Progenitor cell of endocrine pancreas (in vitro differentiated cells): Measurements from ENCODE around the gene PPAT. TPM values are rescaled to one million over a fixed set of nuclear protein-coding genes. Genes with fewer than 3 reads are reported as not detected.

Experiments used
- DNase-seq: peaks from one replicate; pipeline ENCODE4 v3.0.0; 2021; ENCODE audit warnings: low spot score; ENCODE audit not compliant: unreplicated experiment
- H3K27ac Mint-ChIP-seq: 2 replicates; pipeline ENCODE4 v1.8.0; 2021; ENCODE audit warnings: mild to moderate bottlenecking, moderate library complexity, mixed read lengths
- H3K27me3 Mint-ChIP-seq: 2 replicates; pipeline ENCODE4 v1.8.0; 2021; ENCODE audit warnings: mixed read lengths
- H3K36me3 Mint-ChIP-seq: 2 replicates; pipeline ENCODE4 v1.8.0; 2022; ENCODE audit warnings: mixed read lengths; ENCODE audit not compliant: insufficient read depth
- H3K4me1 Mint-ChIP-seq: 2 replicates; pipeline ENCODE4 v1.8.0; 2021; ENCODE audit warnings: low read depth, mixed read lengths
- H3K4me3 Mint-ChIP-seq: 2 replicates; pipeline ENCODE4 v1.8.0; 2021; ENCODE audit warnings: low read depth, mild to moderate bottlenecking, moderate library complexity, mixed read lengths
- H3K9me3 Mint-ChIP-seq: 2 replicates; pipeline ENCODE4 v1.8.0; 2021; ENCODE audit warnings: low read depth, mixed read lengths
- CTCF ChIP-seq: fragments of 200-600 bp; sonication (generic); IDR thresholded peaks from one replicate; pipeline ENCODE4 v1.5.0; 2021; ENCODE audit warnings: antibody characterized with exemption, mild to moderate bottlenecking; ENCODE audit not compliant: unreplicated experiment
- total RNA-seq: library from RNA; stranded (reverse); gene quantifications from 2 replicates; pipeline ENCODE4 v1.2.1, GENCODE V29; 2021

The PPAT gene
- total RNA-seq, 1 donor from 2014 or later: 24.4 TPM

GRCh38 chr4:56405016-56405415 lies 30.4 kb downstream of the PPAT start:
- Mint-ChIP-seq H3K4me3 (no peak overlapping the region), H3K36me3 (peaks cover 5% of the 10 kb centered on the region), H3K27ac (no peak overlapping the region), H3K4me1 (peaks cover 5% of the 10 kb centered on the region), H3K27me3 (no peaks in the 10 kb centered on the region), H3K9me3 (no peaks in the 10 kb centered on the region)
- DNase-seq: no peak
- no peak for TF ChIP-seq CTCF

GRCh38 chr4:56400560-56400959 lies 34.9 kb downstream of the PPAT start:
- Mint-ChIP-seq H3K4me3 (no peak overlapping the region), H3K36me3 (peaks cover 3% of the 10 kb centered on the region), H3K27me3 (no peaks in the 10 kb centered on the region), H3K4me1 (no peaks in the 10 kb centered on the region), H3K9me3 (no peaks in the 10 kb centered on the region), H3K27ac (no peak overlapping the region)
- DNase-seq: no peak
- TF ChIP-seq CTCF: no peak

GRCh38 chr4:56391270-56391669 lies 44.1 kb downstream of the PPAT start:
- TF ChIP-seq CTCF: no peak
- H3K36me3 Mint-ChIP-seq: peaks cover 2% of the 10 kb centered on the region
- DNase-seq: no peak
- no peak overlapping the region for H3K4me3 Mint-ChIP-seq
- no peaks in the 10 kb centered on the region for H3K9me3 Mint-ChIP-seq
- H3K27ac Mint-ChIP-seq: no peak overlapping the region
- no peaks in the 10 kb centered on the region for H3K27me3 Mint-ChIP-seq
- peaks cover 11% of the 10 kb centered on the region for H3K4me1 Mint-ChIP-seq

- H3K27ac Mint-ChIP-seq: no peak overlapping the region
- peaks cover 11% of the 10 kb centered on the region for H3K4me1 Mint-ChIP-seq
- no peak for DNase-seq
- H3K9me3 Mint-ChIP-seq: no peaks in the 10 kb centered on the region
- TF ChIP-seq CTCF: no peak
- no peaks in the 10 kb centered on the region for H3K36me3 Mint-ChIP-seq
- no peaks in the 10 kb centered on the region for H3K27me3 Mint-ChIP-seq
- H3K4me3 Mint-ChIP-seq: no peak overlapping the region
These were observed 45.9 kb downstream of the PPAT start for GRCh38 chr4:56389558-56389957.

GRCh38 chr4:56388306-56388705 lies 47.1 kb downstream of the PPAT start:
- Mint-ChIP-seq H3K4me1 (peaks cover 11% of the 10 kb centered on the region), H3K4me3 (peak overlapping the region; percentile 87), H3K27ac (peak overlapping the region; percentile 99), H3K9me3 (no peaks in the 10 kb centered on the region), H3K36me3 (no peaks in the 10 kb centered on the region), H3K27me3 (no peaks in the 10 kb centered on the region)
- DNase-seq: no peak
- no peak for TF ChIP-seq CTCF
